GDM1 (cell line): ENCODE results near the gene NKPD1.

Experiments used
- DNase-seq: peaks from one replicate; lab custom pipeline; 2025; lab: John Stamatoyannopoulos, UW

NKPD1 gene

DNA sequence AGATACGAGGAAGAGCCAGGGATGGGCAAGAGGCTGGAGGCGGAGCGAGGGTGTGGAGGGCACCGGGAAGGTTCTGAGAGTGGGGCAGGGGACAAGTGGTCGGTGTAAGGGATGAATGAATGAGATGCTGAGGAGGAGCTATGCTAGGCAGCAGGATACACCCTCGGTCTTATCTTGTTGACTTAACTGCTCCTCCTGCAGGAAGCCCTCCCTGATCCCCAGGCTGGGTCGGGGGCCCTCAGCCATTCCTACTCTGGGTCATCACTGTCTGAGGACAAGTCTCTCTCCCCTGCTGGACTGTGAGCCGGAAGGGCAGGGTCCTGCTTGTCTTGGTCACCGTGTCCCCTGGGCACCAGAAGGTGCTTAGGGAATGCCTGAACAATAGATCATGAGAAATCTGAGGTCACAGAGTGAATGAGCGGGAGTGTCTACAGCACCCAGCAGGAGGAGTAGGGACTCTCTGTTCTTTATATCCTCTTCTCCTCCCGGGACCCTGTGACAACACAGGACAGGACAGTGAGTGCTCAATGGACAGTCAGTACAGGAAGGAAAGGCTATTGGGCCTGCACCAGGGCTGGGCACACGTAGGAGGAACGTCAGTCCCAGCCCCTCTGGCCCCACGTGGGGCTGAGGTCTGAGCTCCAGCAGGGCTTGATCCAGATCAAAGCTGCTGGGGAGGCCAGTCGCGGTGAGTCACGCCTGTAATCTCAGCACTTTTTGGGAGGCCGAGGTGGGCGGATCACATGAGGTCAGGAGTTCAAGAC, 6.5 kb downstream of the NKPD1 start:
- no peak for DNase-seq

DNA sequence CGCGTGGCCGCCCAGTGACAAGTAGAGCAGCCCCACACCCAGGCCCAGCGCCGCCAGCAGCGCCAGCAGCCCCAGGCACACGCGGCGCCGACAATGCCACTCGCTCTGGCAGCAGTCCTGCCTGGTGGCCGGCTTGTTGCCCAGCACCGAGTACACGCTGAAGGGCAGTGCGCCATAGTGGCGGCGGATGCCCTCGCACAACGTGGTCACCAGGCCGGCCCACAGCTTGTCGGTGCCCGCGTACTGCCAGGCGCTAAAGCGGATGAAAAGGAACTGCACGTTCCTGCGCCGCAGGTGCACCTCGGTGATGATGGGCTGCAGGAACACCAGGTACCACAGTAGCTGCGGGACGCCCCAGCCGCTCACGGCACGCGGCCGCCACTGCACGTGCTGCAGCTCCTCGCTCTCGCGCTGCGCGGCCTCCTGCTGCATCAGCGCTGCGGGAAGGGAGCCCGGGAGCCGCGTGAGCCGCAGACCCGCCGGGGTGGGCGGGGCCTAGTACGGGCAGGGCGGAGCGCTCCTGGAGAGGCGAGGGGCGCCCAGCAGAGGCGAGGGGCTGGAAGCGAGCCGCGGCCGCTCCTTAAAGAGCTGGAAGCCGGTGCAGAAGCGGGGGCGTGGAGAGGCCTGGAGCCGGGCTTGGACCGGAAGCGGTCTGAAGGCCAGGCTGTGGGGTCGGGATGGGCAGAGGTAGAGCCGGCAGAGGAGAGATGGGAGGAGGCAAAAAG, 7.3 kb downstream of the NKPD1 start:
- no peak for DNase-seq

DNA sequence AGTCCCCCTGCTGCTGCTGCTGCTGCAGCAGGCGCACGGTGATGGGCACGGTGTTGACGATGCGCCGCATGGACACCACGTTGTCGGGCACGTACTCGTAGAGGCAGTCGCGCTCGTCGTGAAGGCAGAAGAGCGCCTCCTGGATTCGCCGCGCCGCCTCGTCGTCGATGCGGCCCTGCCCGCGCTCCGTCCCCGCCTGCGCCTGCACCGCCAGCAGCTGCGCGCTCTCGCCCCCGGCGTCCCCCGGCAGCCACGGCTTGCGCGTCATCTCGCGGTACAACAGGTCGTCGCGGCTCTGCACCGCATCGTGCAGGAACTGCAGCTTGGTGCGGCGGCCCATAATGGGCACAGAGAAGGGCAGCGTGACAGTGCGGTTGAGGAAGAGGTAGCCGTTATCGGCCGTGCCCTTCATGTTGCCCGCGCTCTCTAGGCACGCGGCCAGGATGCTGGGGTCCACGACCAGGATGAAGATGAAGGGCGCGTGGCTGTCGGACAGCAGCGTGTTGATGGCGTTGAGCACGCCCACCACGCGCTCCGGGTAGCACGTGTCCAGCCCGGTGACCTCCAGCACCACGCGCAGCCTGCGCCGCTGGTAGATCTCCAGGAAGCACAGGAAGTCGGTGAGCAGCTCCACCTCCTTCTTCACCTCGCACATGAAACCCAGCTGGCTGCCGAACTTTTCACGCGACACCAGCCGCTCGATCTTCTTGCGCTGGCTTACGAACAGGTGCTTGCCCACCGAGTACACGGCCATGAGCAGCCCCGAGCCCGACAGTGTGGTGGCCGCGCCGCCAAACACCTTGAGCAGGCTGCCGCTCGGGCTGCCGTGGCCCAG, 8.1 kb downstream of the NKPD1 start:
- no peak for DNase-seq

DNA sequence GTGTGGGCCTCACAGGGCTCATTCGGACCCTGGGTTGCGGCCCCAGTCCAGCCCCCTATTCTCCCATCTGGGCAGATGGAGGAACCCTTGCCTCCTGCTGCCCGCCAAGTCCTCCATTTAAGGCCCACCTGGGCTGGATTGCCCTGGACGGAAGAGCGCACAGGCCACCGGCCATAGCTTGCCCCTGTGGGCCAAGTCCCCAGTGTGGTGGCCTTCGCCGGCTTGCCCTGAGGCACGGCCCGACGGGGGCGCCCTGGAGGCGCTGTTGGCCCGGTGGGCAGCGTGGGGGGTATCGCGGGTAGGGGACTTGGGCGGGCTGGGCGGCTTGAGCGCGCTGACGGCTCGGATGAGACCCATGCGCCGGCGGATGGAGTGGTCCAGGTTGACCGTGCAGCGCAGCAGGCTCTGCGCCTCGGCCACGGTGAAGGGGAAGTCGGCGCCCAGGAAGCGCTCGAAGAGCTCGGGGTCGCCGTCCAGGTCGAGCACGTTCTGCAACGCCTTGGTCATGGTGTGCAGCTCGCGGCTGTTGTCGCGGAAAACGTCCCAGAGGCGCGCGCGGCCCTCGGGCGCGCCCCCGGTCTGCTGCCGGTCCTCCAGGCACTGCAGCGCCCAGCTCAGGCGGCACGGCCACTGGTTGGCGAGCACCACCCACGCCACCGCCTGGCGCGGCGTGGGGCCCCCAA, 8.8 kb downstream of the NKPD1 start:
- DNase-seq: no peak

DNA sequence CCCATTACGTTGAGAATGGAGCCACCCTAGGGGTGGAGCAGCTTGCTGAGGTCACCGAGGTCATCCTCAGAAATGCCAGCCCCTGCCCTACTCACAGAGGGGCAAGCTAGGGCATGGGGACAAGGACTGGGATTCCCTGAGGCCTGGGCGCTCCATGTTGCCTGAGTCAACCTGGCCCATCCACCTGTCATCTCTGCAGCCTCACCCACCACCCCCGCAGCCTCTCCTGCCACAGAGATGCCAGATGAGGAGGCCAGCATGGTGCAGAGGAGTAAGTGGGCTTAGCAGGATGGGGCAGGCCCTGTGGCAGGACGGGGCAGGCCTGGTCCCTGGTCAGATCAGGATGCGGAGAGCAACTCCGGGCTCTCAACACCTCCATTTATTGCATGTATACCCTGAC, 9.5 kb downstream of the NKPD1 start:
- no peak for DNase-seq

DNA sequence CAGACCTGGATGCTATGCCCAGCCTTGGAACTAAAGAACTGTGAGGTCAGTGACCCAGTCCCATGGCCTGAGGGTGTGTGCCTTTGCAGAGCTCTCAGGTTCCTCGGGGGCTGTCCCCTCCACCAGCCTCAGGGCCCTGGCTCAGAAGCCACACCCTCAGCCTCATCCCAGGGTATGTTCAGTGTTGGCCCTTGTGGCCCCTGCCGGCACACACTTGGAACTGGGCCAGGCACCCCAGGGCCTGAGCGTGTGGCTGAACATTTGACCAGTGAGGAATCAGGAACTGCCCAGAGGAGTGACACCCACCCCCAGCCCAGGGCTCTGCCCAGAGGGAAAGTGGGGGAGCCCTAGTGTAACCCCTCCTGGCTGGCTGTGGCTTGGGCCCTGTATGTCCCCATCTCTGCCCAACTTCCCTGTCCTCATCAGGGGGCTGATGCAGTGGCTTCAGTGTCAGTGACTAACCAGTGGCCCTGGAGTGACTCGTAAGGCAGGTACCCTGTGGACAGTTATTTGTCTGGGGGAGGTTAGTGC, 10.0 kb downstream of the NKPD1 start:
- no peak for DNase-seq

DNA sequence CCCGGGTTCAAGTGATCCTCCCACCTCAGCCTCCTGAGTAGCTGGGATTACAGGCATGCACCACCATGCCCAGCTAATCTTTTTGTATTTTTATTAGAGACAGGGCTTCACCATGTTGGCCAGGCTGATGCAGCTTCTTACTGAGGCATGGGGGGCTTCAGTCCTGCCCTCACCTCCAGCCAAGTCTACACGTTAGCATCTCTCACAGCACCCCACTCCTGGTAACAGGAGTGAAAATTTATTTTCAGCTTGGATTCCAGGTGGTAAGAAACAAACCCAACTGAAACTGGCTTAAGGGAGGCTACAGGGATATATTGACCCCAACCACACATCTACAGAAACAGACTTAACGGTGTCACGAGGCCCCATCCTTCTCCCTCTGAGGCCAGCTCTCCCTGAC, 10.6 kb downstream of the NKPD1 start:
- no peak for DNase-seq

DNA sequence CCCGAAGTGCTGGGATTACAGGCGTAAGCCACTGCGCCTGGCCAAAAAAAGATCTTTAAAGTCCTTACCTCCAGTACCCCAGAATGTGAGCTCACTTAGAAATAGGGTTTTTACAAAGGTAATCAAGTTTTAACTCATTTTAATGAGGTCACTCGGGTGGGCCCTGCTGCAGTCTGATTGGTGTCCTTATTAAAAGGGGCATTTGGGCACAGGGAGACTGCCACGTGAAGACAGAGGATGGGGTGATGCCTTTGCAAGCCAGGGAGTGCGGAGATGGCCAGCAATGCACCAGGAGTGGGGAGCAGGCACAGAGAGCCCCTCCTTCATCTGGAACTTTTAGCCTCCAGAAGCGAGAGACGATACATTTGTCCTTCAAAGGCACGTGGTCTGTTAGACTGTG, 11.7 kb downstream of the NKPD1 start:
- DNase-seq: no peak

DNA sequence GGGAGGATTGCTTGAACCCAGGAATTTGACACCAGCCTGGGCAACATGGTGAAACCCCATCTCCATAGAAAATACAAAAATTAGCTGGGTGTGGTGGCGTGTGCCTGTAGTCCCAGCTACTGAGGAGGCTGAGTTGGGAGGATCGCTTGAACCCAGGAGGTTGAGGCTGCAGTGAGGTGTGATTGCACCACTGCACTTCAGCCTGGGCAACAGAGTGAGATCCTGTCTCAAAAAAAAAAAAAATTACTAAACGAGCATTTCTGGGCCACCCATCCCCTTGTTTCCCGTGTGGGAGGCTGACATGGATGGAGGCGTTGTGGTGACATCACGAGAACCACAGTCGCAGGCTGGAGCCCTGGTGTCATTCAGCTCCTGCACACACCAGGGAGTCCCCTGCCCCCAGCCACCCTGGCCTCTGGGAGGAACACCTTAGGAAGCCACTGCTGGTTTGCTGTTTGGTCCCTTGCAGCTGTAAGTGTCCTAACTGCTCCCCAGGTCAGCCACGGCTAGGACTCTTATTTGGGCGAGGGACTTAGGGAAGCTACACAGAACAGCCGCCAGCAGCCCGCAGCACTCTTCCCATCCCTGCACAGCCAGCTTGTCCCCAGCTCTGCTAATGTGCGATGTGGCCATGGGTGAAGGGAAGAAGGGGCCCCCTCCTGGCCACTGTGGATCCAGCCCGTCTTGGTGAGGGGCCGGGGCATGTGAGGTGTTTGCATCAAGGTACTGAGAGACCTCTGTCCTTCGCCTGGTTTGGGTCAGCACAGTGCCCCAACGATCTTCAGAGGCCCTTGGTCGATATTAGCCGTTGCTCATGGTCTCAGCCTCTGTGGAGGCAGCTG, 12.7 kb downstream of the NKPD1 start:
- no peak for DNase-seq

DNA sequence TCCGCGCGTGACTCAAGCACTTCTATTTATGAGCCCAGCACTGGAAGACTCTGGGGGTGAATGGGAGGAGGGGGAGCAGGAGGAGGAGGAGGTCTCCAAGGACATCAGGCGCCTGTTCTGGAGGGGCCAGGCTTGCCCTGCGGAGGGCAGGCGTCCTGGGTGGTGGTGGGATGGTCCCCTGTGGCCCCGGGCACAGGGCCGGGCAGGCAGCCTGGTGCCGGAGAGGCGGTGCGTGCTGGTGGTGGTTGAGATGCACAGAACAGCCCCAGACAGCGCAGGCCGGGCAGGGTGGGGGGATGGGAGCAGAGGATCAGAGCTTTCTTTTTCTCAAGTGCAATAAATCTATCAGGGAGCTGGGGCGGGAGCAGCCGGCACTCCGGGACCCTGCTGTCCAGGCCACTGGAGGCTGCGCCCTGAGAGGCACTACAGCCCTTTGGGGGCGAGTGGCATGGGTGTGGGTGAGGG, 14.0 kb downstream of the NKPD1 start:
- no peak for DNase-seq

DNA sequence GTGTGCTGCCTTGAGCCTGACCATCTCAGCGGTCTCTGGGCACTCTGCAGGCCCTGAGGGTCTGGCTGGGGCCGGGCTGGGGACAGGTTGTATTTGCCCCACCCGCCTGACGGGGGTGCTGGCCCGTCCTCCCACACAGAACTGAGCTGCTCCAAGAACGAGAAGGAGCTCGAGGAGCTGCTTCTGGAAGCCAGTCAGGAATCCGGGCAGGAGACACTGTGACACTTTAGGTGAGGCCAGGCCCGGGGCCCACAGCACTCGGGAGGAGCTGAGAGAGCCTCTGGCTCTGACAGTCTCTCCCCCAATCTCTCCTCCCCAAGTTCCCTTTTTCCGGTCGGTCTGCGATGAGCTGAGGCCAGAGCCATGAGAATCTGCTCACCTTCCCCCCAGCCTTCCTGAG, 14.5 kb downstream of the NKPD1 start:
- no peak for DNase-seq

DNA sequence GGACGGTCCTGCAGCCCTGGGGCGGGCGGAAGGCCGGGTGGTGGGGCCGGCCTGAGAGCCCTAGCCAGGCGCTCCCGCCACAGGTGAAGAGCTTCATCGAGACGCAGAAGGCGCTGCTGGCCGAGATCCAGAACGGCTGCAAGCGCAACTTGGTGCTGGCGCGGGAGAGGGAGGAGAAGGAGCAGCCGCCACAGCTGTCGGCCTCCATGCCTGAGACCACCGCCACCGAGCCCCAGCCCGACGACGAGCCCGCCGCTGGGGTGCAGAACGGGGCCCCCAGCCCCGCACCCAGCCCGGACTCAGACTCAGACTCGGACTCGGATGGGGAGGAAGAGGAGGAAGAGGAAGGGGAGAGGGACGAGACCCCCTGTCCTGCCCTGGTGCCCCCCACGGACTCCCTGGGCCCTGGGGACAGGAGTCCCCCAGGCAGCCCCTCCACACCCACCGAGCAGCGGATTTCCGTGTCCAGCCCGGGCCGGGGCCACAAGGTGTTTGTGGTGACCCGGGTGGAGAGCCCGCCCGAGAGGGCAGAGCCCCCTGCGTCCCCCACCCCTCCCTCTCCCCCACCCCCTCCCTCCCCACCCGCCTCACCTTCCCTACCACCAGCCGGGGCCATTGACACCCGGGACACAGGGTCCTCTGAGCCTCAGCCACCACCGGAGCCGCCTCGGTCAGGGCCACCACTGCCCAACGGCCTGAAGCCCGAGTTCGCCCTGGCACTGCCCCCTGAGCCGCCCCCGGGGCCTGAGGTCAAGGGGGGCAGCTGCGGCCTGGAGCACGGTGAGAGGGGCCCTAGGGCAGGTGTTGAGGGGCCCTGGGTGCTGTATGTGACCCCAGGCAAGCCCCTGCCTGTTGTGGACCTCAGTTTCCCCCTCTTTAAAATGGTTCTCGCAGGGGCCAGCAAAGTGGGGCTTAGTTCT, 15.3 kb downstream of the NKPD1 start:
- DNase-seq: no peak

DNA sequence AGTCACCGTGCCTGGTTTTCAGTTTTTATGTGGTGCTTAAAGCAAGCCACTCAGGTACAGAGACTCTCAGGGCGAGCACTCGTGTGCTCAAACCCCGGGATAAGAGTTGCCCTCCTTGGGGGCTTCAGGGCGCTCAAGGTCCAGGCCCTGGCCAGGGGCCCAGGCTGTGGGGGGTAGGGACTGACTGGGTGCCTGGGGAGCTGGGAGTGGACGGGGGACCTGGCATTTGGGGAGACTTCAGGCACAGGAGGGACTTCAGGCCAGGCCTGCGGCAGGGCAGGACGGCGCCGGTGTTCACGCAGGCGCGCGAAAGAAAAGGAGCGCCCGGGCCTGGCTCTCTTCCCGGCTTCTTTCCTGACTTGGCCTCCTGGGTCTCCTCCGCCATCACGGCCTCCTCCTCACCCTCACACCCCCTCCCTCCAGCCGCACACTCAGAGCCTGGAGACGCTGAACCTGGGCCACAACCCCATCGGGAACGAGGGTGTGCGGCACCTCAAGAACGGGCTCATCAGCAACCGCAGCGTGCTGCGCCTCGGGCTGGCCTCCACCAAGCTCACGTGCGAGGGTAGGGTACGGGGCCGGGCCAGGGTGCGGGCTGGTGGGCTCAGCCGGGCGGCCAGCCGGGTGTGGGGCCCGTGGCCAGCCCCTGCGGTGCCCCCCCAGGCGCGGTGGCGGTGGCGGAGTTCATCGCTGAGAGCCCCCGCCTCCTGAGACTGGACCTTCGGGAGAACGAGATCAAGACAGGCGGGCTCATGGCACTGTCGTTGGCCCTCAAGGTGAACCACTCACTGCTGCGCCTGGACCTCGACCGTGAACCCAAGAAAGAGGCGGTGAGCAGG, 16.1 kb downstream of the NKPD1 start:
- no peak for DNase-seq

DNA sequence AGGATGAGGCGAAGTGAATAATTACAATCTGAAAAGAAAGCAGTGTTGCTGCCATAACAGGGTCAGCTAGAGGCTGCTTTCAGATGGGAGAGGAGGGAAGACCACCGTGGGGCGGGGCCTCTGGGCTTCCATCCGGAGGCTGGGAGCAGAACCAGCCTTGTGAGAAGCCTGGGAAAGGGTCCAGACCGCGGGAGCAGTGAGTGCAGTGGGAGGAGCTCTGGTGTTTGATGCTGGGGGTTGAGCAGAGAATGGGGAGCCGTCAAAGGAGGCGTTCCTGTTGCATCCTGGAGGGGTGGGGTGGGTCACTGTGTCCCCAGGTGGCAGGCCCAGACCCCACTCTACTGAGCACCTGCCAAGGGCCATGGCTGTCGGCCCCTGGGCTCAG, 18.1 kb downstream of the NKPD1 start:
- DNase-seq: no peak

DNA sequence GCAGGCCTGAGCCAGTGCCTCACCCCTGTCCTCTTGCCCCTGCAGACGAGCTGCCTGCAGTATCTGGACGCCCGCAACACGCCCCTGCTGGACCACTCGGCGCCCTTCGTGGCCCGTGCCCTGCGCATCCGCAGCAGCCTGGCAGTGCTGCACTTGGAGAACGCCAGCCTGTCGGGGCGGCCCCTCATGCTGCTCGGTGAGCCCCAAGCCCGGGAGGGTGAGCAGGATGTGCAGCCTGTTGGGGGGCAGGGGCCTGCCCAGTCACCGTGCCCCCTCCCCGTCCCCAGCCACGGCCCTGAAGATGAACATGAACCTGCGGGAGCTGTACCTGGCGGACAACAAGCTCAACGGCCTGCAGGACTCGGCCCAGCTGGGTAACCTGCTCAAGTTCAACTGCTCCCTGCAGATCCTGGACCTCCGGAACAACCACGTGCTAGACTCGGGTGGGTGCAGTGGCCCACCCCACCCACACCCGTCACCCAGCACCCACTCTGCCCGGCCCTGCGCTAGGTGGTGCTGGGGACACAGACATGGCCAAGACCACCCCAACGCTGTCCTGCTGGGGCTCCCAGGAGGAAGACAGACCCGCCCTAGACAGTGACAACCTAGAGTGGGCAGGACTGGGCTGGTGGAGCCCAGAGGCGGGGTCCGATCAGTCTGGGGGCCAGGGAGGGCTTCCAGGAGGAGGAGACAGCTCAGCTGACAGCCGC, 18.6 kb downstream of the NKPD1 start:
- no peak for DNase-seq

DNA sequence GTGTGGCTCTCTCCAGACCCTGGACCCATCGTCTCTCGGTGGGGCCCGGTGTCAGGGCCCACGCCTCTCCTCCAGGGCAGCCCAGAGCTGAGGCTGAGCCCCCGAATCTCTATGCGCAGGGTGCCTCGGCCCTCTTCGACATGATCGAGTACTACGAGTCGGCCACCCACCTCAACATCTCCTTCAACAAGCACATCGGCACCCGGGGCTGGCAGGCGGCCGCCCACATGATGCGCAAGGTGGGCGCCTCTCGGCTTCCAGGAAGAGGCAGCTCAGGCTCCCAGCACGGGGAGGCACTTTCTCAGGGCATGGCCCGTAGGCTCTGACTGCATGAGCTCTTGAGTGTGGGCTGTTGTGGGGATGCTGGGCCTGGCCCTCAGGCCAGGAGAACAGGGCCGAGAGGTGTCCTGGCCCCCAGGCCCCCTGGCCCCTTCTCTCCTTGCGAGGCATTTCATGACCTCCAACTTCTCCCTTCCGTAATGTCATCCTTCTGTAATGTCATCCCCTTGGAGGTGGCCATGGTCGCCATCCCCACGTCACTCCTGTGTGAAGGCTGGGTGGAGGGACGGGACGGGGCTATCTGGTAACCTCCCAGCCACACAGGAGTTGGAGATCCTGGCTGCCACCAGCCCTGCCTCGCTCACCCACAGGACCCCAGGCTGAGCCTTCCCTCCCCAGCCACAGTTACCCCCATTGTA, 19.4 kb downstream of the NKPD1 start:
- DNase-seq: no peak

DNA sequence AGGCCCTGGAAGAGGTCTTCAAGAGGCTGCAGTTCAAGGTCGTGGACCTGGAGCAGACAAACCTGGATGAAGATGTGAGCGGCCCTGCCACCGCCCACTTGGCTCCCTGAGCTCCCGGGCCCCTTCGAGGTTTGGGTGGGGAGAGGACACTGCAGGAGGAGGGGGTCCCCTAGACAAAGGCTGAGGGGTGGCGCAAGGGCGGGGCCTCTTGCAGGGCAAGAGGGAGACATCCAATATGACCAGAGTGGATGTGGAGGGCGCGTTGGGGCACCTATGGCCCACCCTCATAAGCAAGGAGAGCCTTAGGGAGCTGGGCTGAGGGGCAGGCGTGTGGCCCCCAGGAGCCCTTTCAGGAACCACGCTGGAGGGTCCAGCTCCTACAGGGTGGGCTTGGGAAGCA, 20.2 kb downstream of the NKPD1 start:
- DNase-seq: no peak

DNA sequence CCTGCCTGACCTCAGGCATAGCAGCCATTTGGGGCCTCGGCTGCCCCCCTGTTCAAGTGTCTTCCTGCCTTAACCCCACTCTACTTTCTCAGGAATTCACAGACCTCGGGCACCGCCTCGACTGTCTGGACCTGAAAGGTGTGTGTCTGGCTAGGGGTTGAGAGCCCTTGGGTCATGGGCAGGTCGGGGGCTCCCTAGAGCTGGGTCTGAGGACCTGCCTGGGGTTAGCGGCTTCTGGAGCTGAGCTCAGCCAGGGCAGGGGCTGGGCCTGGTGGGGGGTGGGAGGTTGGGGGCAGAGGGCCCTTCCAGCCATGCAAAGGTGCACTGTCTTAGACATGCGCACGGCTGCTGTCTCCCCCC, 20.7 kb downstream of the NKPD1 start:
- no peak for DNase-seq
